Measurements from ENCODE around the gene BAZ2A.

BAZ2A gene

GRCh38 chr12:56632701-56633467 lies 2.8 kb upstream of the BAZ2A start:
- Histone ChIP-seq H2AFZ (no peak overlapping the region), H3K27me3 (ENCODE audit: control insufficient read depth, insufficient read depth, low read length) (no peaks in the 10 kb centered on the region), H3K4me2 (ENCODE audit: low read length) (peak overlapping the region; percentile 76), H3K9me3 (ENCODE audit: control insufficient read depth, low read length) (no peaks in the 10 kb centered on the region), H3K4me3 (ENCODE audit: low read depth, low read length) (peak overlapping the region; percentile 43), H3K36me3 (ENCODE audit: control insufficient read depth, insufficient read depth, low read length) (peaks cover 7% of the 10 kb centered on the region), H3K27ac (peak overlapping the region; percentile 93), H3K9ac (no peak overlapping the region), H3K79me2 (peaks cover 22% of the 10 kb centered on the region), H3K4me1 (peaks cover 45% of the 10 kb centered on the region)
- TF ChIP-seq, protein P1, sequence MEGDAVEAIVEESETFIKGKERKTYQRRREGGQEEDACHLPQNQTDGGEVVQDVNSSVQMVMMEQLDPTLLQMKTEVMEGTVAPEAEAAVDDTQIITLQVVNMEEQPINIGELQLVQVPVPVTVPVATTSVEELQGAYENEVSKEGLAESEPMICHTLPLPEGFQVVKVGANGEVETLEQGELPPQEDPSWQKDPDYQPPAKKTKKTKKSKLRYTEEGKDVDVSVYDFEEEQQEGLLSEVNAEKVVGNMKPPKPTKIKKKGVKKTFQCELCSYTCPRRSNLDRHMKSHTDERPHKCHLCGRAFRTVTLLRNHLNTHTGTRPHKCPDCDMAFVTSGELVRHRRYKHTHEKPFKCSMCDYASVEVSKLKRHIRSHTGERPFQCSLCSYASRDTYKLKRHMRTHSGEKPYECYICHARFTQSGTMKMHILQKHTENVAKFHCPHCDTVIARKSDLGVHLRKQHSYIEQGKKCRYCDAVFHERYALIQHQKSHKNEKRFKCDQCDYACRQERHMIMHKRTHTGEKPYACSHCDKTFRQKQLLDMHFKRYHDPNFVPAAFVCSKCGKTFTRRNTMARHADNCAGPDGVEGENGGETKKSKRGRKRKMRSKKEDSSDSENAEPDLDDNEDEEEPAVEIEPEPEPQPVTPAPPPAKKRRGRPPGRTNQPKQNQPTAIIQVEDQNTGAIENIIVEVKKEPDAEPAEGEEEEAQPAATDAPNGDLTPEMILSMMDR (IDR thresholded peaks at IDR 0.05), result no peak

DNA sequence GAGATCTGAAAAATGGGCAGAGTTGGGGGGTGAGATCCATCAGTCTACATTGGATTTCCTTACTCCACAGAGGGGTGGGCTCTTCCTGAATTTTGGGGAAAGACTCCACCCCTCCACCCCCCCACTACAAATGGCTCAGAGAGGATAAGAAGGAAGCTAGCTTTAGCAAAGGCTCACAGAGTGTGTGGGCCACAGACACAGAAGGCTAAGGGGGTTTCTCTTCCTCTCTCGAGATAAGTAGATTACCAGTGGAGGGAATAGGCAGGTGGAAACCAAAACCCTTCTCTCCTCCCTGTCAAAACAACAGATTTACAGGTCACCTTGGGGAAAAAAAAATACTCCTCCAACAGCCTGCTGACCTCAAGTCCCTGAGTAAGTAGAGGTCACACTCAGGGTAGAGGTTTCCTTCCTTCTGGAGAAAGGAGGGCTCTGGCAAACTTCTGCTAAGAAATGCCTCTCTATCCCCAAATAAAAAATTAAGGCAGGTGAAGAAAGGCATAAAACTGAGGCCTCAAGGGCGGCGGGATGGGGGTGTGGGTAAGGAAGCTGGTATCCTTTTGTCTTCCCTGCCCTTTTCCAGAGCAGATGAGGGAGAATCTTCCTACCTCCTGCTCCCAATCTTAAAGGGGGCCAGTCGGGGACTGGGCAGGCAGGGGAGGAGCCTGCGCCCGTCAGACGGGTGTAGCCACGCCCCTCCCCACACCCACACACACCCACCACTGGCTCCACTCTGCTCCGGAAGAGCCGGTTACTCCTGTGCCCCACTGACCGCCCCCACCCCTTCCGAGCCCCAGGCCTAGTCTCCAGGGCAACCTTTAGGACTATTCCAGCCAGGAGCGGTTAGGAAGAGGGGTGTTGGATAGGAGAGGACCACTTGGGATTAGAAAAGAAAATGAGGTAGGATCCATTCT lies 1.9 kb upstream of the BAZ2A start:
- peaks cover 42% of the 10 kb centered on the region for H3K4me1 ChIP-seq
- peaks cover 27% of the 10 kb centered on the region for H3K79me2 ChIP-seq
- H3K4me3 ChIP-seq (ENCODE audit: low read depth, low read length), result peak overlapping the region; percentile 43
- no peaks in the 10 kb centered on the region for H3K27me3 ChIP-seq (ENCODE audit: control insufficient read depth, insufficient read depth, low read length)
- H2AFZ ChIP-seq, result peak overlapping the region; percentile 3
- peak overlapping the region; percentile 93 for H3K27ac ChIP-seq
- H3K36me3 ChIP-seq (ENCODE audit: control insufficient read depth, insufficient read depth, low read length), result no peaks in the 10 kb centered on the region
- H3K9me3 ChIP-seq (ENCODE audit: control insufficient read depth, low read length), result no peaks in the 10 kb centered on the region
- H3K4me2 ChIP-seq (ENCODE audit: low read length), result peak overlapping the region; percentile 76
- TF ChIP-seq, protein P1 (IDR thresholded peaks at IDR 0.05), result no peak
- H3K9ac ChIP-seq, result no peak overlapping the region

DNA sequence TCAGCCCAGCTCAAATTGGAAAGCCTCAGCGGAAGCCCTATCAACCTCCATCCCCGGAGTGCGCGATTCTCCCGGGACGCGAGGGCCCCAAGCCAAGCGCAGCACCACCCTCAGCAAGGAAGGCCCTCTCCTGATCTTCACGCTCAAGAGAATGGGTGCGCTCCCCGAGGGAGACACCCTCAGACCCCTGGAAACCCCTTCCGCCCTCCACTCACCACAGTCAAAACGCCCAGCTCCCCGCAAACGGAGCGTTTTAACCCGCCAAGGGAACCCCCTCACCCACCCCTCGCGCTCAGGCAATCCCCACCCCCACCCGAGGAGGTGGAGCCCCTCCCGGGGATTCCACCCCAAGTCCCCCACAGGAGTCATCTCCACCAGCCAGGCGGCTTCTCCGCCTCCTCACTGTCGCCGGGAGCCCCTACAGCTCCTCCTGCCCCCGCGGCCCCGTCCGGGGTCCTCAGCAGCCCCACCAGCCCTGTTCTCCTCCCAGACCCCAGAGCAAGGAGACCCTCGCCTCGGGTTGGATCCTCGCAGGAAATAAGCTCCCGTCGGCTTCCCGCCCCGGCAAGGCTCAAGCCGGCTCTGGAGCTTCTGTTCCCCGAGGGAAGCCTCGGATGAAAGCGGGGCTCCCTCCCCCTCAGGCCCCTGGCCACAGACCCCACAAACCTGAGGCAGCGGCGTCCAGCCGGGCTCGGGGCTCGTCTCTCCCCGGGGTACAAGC lies 507 bp downstream of the BAZ2A start:
- Histone ChIP-seq H3K36me3 (ENCODE audit: control insufficient read depth, insufficient read depth, low read length) (no peaks in the 10 kb centered on the region), H3K79me2 (peaks cover 47% of the 10 kb centered on the region), H3K4me3 (ENCODE audit: low read depth, low read length) (peak overlapping the region; percentile 95), H3K9me3 (ENCODE audit: control insufficient read depth, low read length) (no peaks in the 10 kb centered on the region), H3K27me3 (ENCODE audit: control insufficient read depth, insufficient read depth, low read length) (no peaks in the 10 kb centered on the region), H3K27ac (peak overlapping the region; percentile 89), H3K4me2 (ENCODE audit: low read length) (peak overlapping the region; percentile 85), H3K9ac (peak overlapping the region; percentile 96), H3K4me1 (peaks cover 27% of the 10 kb centered on the region), H2AFZ (peak overlapping the region; percentile 76)
- TF ChIP-seq, protein P1 (IDR thresholded peaks at IDR 0.05), result no peak

- TF ChIP-seq, protein P1 (IDR thresholded peaks at IDR 0.05), result no peak
- Histone ChIP-seq H3K4me3 (ENCODE audit: low read depth, low read length) (peak overlapping the region; percentile 95), H3K79me2 (peaks cover 55% of the 10 kb centered on the region), H3K36me3 (ENCODE audit: control insufficient read depth, insufficient read depth, low read length) (no peaks in the 10 kb centered on the region), H3K4me1 (peaks cover 33% of the 10 kb centered on the region), H2AFZ (peak overlapping the region; percentile 76), H3K9me3 (ENCODE audit: control insufficient read depth, low read length) (no peaks in the 10 kb centered on the region), H3K27ac (peak overlapping the region; percentile 89), H3K27me3 (ENCODE audit: control insufficient read depth, insufficient read depth, low read length) (no peaks in the 10 kb centered on the region), H3K4me2 (ENCODE audit: low read length) (peak overlapping the region; percentile 85), H3K9ac (peak overlapping the region; percentile 96)
Observed at GRCh38 chr12:56628671-56629458, 1.3 kb downstream of the BAZ2A start.
